Neural progenitor cell (in vitro differentiated cells): Measurements from ENCODE around the gene ZNF574. TPM values are rescaled to one million over a fixed set of nuclear protein-coding genes. Genes with fewer than 3 reads are reported as not detected.
A peak's percentile ranks its signal among the peaks of the same experiment; 100 is the strongest.

Source experiments
- DNase-seq: peaks from one replicate; pipeline ENCODE4 v3.0.0-alpha.2; 2016; ENCODE audit warnings: low spot score
- H2AFZ ChIP-seq: fragments of 200-600 bp; sonication (generic); replicated peaks from 2 replicates; pipeline ENCODE4 v1.6.1; 2016; ENCODE audit warnings: antibody characterized with exemption
- H3F3A ChIP-seq: fragments of 200-600 bp; sonication (generic); 2 replicates; pipeline ENCODE4 v1.6.1; 2016; ENCODE audit warnings: antibody characterized with exemption, low read depth
- H3K27ac ChIP-seq: fragments of 200-600 bp; sonication (generic); 2 replicates; pipeline ENCODE4 v1.5.1; 2016; ENCODE audit warnings: mild to moderate bottlenecking
- H3K27me3 ChIP-seq: fragments of 200-600 bp; sonication (generic); 2 replicates; pipeline ENCODE4 v1.6.1; 2016; ENCODE audit warnings: mild to moderate bottlenecking, moderate library complexity
- H3K36me3 ChIP-seq: fragments of 200-600 bp; sonication (generic); 2 replicates; pipeline ENCODE4 v1.5.1; 2016
- H3K4me1 ChIP-seq: fragments of 200-600 bp; sonication (generic); 2 replicates; pipeline ENCODE4 v1.6.1; 2016; ENCODE audit warnings: mixed run types
- H3K4me2 ChIP-seq: fragments of 200-600 bp; sonication (generic); 2 replicates; pipeline ENCODE4 v1.6.1; 2016
- H3K4me3 ChIP-seq: fragments of 200-600 bp; sonication (generic); 2 replicates; pipeline ENCODE4 v1.5.1; 2016
- H3K79me2 ChIP-seq: fragments of 200-600 bp; sonication (generic); 2 replicates; pipeline ENCODE4 v1.6.1; 2016; ENCODE audit warnings: low read depth
- H3K9ac ChIP-seq: fragments of 200-600 bp; sonication (generic); 2 replicates; pipeline ENCODE4 v1.6.1; 2016
- H3K9me3 ChIP-seq: fragments of 200-600 bp; sonication (generic); 2 replicates; pipeline ENCODE4 v1.5.1; 2016; ENCODE audit warnings: low read depth
- H4K20me1 ChIP-seq: fragments of 200-600 bp; sonication (generic); 2 replicates; pipeline ENCODE4 v1.6.1; 2016; ENCODE audit warnings: low read depth
- H3K27ac Mint-ChIP-seq: 3 replicates; pipeline ENCODE4 v1.8.0; 2021; ENCODE audit warnings: mixed read lengths
- H3K27me3 Mint-ChIP-seq: 2 replicates; pipeline ENCODE4 v1.8.0; 2022; ENCODE audit warnings: low read depth, mild to moderate bottlenecking, inconsistent platforms, moderate library complexity, mixed read lengths; ENCODE audit not compliant: insufficient read depth
- H3K36me3 Mint-ChIP-seq: 3 replicates; pipeline ENCODE4 v1.8.0; 2021; ENCODE audit warnings: mixed read lengths
- H3K4me1 Mint-ChIP-seq: 3 replicates; pipeline ENCODE4 v1.8.0; 2021; ENCODE audit warnings: mixed read lengths
- H3K4me3 Mint-ChIP-seq: 3 replicates; pipeline ENCODE4 v1.8.0; 2021; ENCODE audit warnings: mild to moderate bottlenecking, moderate library complexity, mixed read lengths
- H3K9me3 Mint-ChIP-seq: 3 replicates; pipeline ENCODE4 v1.8.0; 2020; ENCODE audit warnings: mixed read lengths
- CTCF ChIP-seq: fragments of 200-600 bp; sonication (generic); IDR thresholded peaks from 2 replicates; pipeline ENCODE4 v1.5.1; 2017; ENCODE audit warnings: antibody characterized with exemption, mild to moderate bottlenecking
- EZH2 ChIP-seq: fragments of 200-600 bp; sonication (generic); IDR thresholded peaks from 2 replicates; pipeline ENCODE4 v1.6.1; 2017; ENCODE audit warnings: antibody characterized with exemption, mild to moderate bottlenecking, moderate library complexity
- EZH2phosphoT487 ChIP-seq: fragments of 200-600 bp; sonication (generic); IDR thresholded peaks from 2 replicates; pipeline ENCODE4 v1.6.1; 2017; ENCODE audit warnings: antibody characterized with exemption
- total RNA-seq: library from RNA; depleted of rRNA; stranded (reverse); fragments of >200 nt; gene quantifications from 2 replicates; pipeline ENCODE4 v1.2.3, GENCODE V29; 2015; ENCODE audit warnings: low replicate concordance

ZNF574 gene
- total RNA-seq, 1 donor from 2014 or later, result 13.4 TPM

DNA sequence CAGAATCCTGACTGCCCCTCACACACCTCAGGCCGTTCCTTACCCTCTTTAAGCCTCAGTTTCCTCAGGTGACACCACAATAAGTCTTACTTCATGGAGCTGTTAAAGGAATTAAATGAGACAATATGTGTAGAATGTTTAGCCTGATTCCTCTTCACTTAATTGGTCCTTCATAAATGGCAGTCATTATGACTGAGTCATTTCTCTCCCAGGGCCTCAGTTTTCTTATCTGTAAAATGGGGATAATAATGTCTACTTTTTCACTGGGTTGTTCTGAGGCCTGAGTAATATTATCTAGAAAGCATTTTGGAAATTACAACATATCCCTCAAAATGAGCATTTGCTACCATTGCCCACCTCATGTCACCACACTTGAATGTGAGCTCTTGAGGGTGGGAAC lies 34.7 kb downstream of the ZNF574 start:
- Histone ChIP-seq H3K79me2 (no peaks in the 10 kb centered on the region), H3K27ac (no peak overlapping the region), H3K9me3 (no peaks in the 10 kb centered on the region), H4K20me1 (no peaks in the 10 kb centered on the region), H3K4me1 (no peaks in the 10 kb centered on the region), H3K9ac (no peak overlapping the region), H3K4me3 (no peak overlapping the region), H3K27me3 (peaks cover 2% of the 10 kb centered on the region), H2AFZ (no peak overlapping the region), H3K36me3 (no peaks in the 10 kb centered on the region), H3F3A (no peaks in the 10 kb centered on the region), H3K4me2 (no peak overlapping the region)
- H3K36me3 Mint-ChIP-seq, result no peaks in the 10 kb centered on the region
- no peak overlapping the region for H3K4me3 Mint-ChIP-seq
- no peak for DNase-seq
- peaks cover 12% of the 10 kb centered on the region for H3K27me3 Mint-ChIP-seq
- H3K27ac Mint-ChIP-seq, result no peak overlapping the region
- peaks cover 19% of the 10 kb centered on the region for H3K4me1 Mint-ChIP-seq
- no peaks in the 10 kb centered on the region for H3K9me3 Mint-ChIP-seq
- TF ChIP-seq EZH2phosphoT487, result no peak
- TF ChIP-seq CTCF, result no peak
- no peak for TF ChIP-seq EZH2

DNA sequence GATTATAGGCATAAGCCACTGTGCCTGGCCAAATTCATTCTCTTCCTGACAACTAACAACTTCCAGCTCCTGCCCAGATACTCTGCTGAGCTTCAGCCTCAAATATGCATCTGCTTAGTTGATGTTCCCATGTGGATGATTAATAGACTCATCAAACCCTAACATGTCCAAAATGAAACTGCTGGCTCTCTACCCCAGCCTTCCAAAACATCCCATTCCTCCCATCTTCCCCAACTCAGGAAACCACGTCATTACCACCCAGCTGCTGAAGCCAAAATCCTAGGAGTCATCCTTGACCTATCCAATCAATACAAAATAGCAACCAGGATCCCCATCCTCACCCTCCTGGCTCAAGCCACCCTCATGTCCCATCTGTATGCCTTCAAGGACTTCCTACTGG lies 35.4 kb downstream of the ZNF574 start:
- no peak for TF ChIP-seq CTCF
- no peak for TF ChIP-seq EZH2
- TF ChIP-seq EZH2phosphoT487, result no peak
- no peak overlapping the region for H3K4me3 Mint-ChIP-seq

GRCh38 chr19:42111811-42112210 lies 35.8 kb downstream of the ZNF574 start:
- Histone ChIP-seq H3K4me3 (no peak overlapping the region), H3K9ac (no peak overlapping the region), H3K4me1 (no peaks in the 10 kb centered on the region), H4K20me1 (no peaks in the 10 kb centered on the region), H2AFZ (no peak overlapping the region), H3F3A (no peaks in the 10 kb centered on the region), H3K4me2 (no peak overlapping the region), H3K9me3 (no peaks in the 10 kb centered on the region), H3K27ac (no peak overlapping the region), H3K27me3 (no peaks in the 10 kb centered on the region), H3K79me2 (no peaks in the 10 kb centered on the region), H3K36me3 (no peaks in the 10 kb centered on the region)
- H3K4me3 Mint-ChIP-seq, result no peak overlapping the region
- peaks cover 4% of the 10 kb centered on the region for H3K27me3 Mint-ChIP-seq
- H3K4me1 Mint-ChIP-seq, result peaks cover 19% of the 10 kb centered on the region
- H3K36me3 Mint-ChIP-seq, result no peaks in the 10 kb centered on the region
- H3K27ac Mint-ChIP-seq, result no peak overlapping the region
- no peak for TF ChIP-seq EZH2
- TF ChIP-seq CTCF, result no peak
- TF ChIP-seq EZH2phosphoT487, result no peak
- DNase-seq, result no peak
- no peaks in the 10 kb centered on the region for H3K9me3 Mint-ChIP-seq

More for the DNA sequence above, 35.4 kb downstream of the ZNF574 start:
- Mint-ChIP-seq H3K9me3 (no peaks in the 10 kb centered on the region), H3K36me3 (no peaks in the 10 kb centered on the region), H3K27me3 (peaks cover 6% of the 10 kb centered on the region), H3K4me1 (peaks cover 19% of the 10 kb centered on the region), H3K27ac (peak overlapping the region; percentile 0)
- no peaks in the 10 kb centered on the region for H3K36me3 ChIP-seq
- H3K27me3 ChIP-seq, result no peaks in the 10 kb centered on the region
- H3K4me3 ChIP-seq, result no peak overlapping the region
- H2AFZ ChIP-seq, result no peak overlapping the region
- no peaks in the 10 kb centered on the region for H3K4me1 ChIP-seq
- DNase-seq, result no peak
- H3F3A ChIP-seq, result no peaks in the 10 kb centered on the region
- no peak overlapping the region for H3K9ac ChIP-seq
- H3K4me2 ChIP-seq, result no peak overlapping the region
- H4K20me1 ChIP-seq, result no peaks in the 10 kb centered on the region
- no peak overlapping the region for H3K27ac ChIP-seq
- H3K79me2 ChIP-seq, result no peaks in the 10 kb centered on the region
- H3K9me3 ChIP-seq, result no peaks in the 10 kb centered on the region
